DMS114 treated with DMSO at 0.1 percent for 48 hours (cell line): ENCODE results near the gene PSD.

Experiments used
- DNase-seq: peaks from one replicate; lab custom pipeline; 2025; ENCODE audit not compliant: unreplicated experiment; lab: John Stamatoyannopoulos, UW

The PSD gene

GRCh38 chr10:102393411-102394078, 25.0 kb downstream of the PSD start:
- no peak for DNase-seq

DNA sequence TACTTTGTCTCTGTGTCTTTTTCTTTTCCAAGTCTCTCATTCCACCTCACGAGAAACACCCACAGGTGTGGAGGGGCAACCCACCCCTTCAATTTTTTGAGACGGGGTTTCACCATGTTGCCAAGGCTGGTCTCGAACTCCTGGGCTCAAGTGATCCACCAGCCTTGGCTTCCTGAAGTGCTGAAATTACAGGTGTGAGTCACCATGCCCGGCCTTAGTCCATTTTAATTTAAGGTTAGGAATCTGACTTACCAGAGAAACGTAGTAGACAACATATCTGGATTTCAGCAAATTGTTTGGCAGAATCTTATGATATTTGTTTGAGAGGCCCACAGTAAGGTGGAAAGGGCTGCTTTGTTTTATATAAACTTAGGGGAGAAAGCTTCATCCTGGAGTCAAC, 26.3 kb downstream of the PSD start:
- DNase-seq: no peak

DNA sequence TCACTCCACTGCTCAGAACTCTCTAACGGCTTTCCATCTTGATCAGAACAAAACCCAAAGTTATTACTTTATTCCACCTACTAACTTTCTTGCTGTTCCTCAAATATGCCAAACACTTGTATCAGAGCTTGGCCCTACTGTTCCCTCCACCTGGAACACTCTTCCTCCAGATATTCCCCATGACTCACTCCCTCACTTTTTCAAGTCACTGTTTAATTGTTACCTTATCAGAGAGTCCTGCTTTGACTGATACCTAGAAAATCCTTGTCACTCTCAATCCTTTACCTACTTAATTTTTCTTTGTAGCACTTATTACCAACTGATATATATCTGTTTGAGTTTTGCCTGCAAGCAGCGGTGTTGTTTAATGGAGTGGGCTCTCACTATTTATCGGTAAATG, 28.7 kb downstream of the PSD start:
- no peak for DNase-seq

DNA sequence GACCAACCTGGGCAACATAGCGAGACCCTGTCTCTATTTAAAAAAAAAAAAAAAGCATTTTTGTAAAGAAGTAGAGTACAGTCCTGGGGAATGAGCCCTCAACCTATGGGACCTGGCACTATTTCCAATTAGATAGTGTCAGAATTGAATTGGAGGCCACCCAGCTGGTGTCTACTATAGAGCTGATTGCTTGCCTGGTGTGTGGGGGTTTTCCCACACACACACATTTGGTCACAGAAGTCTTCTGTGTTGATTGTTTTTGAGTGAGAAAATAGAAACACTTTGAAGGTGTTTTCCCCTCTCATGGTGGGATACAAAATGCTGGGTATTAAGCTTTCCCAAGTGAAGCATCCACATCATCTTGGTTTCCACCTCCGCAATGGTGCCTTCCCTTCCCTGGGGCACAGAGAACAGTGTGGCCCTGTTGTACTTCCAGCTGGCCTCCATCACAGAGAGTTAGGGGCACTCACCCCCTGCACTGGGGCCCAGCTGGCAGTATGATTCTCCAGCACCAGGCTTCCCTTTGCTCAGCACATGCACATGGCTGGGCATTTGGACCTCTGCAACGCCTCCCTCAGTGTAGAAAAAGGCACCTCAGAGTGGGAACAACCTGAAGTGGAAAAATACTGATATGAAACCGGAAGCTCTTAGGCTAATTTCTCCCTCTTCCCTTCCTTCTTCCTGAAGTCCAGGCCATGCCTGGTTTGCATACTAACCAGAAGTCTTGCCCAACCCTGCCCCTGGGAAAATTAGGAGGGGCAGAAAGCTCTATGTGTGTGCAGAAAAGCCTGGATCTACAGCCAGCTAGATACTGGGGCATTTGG, 33.8 kb downstream of the PSD start:
- no peak for DNase-seq

DNA sequence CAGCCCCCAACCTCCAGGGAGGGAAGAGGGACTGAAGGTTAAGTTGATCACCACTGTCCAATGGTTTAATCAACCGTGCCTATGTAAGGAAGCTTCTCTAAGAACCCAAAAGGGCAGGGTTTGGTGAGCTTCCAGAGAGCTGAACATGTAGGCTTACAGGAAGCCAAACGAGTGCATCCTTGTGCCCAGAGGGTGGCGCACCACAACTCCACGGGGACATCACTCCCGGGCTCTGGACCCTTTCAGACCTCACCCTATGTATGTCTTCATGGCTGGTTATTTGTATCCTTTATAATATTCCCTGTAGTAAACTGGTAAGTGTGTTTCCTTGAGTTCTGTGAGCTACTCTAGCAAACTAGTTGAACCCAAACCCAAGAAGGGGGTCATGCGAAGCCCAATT, 34.5 kb downstream of the PSD start:
- DNase-seq: no peak

DNA sequence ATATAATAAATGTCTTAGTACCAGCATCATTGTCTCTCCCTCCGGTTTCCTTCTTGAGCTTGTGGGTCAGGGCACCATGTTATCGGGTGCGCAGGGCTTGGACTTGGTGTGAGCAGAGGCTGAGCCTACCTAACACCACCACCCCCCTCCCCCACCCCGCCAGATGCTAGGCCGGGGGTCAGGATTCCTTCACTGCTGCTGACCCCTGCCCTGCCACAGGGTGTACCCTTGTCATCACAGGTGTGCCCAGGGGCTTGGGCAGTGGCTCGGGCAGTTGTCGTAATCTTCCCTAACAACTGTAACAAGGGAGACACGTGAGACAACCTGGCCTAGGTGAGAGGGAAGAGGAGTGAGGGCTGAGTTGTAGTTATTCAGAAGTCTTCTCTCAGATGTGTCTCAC, 35.7 kb downstream of the PSD start:
- DNase-seq: no peak

DNA sequence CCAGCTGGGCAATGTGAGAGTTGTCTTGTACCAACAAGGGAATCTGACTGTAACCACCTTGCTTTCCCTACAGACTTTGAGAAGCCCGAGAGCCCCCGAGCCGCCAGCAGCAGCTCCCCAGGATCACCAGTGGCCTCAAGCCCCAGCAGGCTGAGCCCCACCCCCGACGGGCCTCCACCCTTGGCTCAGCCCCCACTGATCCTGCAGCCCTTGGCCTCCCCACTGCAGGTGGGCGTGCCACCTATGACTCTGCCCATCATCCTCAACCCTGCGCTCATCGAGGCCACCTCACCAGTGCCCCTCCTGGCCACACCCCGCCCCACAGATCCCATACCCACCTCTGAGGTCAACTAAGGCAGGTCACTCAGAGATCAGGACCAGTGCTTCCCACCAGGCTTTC, 36.6 kb downstream of the PSD start:
- no peak for DNase-seq

DNA sequence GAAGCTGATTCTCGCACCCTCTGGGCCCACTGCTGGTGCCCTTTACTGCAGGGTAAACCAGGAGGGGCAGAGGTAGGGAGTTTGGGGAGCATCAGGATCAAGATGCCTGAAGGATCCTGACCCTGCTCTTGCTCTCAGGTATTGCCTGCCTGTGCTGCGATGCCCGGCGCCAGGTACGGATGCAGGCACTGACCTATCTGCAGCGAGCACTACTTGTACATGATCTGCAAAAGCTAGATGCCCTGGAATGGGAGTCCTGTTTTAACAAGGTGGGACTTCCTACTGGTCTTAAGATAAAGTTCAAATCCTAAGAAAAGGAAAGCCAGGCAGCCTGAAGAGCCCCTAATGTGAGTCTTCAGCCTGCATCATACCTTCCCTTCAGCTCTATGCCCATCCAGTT, 39.2 kb downstream of the PSD start:
- DNase-seq: no peak

- no peak for DNase-seq
These were observed 41.7 kb downstream of the PSD start for GRCh38 chr10:102376901-102377300.

DNA sequence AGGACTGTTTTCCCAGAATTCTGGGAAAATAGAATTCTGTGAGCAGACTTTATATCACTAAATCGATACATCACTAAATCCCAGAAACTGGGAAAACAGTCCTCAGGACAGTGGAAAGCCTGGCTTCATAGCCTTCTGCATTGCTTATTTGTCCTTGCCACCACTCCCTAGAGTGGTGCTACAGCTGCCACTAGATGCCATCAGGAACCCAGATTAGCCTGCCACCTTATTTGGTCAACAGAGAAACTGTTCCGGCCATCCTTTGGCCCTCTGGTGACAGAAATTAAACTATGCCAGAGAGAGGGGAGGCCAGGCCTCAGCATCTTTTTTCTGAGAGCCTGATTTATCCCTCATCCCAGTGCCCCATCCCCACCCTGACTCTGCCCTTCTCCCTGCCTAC, 42.7 kb downstream of the PSD start:
- DNase-seq: no peak

DNA sequence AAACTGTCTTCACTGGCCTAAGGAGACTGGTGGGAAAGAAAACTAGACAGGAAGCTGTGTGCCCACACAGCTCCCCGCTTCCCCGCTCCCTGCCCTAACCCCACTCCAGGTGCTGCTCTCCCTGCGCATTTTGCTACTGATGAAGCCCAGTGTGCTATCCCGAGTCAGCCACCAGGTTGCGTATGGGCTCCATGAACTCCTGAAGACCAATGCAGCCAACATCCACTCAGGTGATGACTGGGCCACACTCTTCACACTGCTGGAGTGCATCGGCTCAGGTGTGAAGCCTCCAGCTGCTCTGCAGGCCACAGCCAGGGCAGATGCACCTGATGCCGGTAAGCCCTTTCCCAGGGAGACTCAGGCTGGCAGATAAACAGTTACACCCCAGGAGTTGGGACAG, 43.3 kb downstream of the PSD start:
- DNase-seq: no peak

DNA sequence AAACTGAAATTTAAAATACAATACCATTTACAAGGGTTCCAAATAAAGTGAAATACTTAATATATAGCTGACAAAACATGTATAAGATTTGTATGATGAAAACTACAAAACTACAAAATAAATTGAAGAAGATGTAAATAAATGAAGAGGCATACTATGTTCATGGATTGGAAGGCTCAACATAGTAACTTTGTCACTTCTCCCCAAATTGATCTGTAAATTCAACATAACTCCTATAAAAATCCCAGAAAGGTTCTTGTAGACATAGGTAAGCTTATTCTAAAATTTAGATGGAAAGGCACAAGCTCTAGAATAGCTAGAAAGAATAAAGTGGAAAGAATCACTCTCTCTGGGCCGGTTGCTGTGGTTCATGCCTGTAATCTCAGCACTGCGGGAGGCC, 47.3 kb downstream of the PSD start:
- DNase-seq: no peak

- DNase-seq: no peak
These were observed 50.5 kb downstream of the PSD start for GRCh38 chr10:102368077-102368476.

- no peak for DNase-seq
These were observed 51.1 kb downstream of the PSD start for GRCh38 chr10:102367441-102367840.

GRCh38 chr10:102358712-102359382, 59.7 kb downstream of the PSD start:
- DNase-seq: no peak

DNA sequence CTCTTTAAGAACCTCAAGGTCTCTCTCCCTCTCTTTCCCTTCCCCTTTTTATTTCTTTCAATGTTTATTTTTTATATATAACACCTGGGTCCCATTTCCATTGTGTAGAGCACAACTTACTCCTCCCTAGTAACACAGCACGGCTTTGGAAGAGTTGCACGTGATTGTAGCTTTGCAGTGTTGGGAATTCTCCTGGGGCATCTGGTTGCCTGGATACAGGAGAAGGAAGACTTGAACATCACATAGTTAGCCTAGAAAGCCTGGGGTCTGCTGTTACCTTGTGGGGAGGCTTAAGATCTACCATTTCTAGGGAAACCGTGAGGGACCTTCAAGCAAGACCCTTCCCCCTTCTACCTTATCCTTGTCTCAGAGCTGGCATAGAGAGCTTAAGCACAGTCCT, 64.1 kb downstream of the PSD start:
- DNase-seq: no peak
